Right renal cortex interstitium (tissue), 3 donors: ENCODE data around the gene HBG1. TPM values are rescaled to one million over a fixed set of nuclear protein-coding genes. Genes with fewer than 3 reads are reported as not detected.
"Not testable (repeated sequence)": the region's sequence is repeated elsewhere in the genome, so short reads cannot be mapped to it uniquely, and the experiment has no call there.

Experiments used
- DNase-seq, 3 donors: peaks; one replicate each; pipeline ENCODE4 v3.0.0-alpha.2; 2013; ENCODE audit warnings: low read depth in 3 of 3, low spot score in 2 of 3
- polyA plus RNA-seq, 3 donors: library from polyadenylated mRNA; unstranded; fragments of 120-200 nt; gene quantifications; one replicate each; pipeline ENCODE4 v1.2.1, GENCODE V29; 2013; ENCODE audit not compliant: insufficient read length in 3 of 3

Gene HBG1
- polyA plus RNA-seq, 3 donors, result 3.5 to 6.3 (median 5.8) TPM

DNA sequence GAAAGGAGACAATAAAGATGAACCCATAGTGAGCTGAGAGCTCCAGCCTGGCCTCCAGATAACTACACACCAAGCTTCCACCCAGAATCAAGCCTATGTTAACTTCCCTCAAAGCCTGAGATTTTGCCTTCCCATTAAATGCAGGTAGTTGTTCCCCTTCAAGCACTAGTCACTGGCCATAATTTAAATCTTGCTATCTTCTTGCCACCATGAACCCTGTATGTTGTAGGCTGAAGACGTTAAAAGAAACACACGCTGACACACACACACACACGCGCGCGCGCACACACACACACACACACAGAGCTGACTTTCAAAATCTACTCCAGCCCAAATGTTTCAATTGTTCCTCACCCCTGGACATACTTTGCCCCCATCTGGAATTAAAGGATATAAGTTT lies 1.2 kb downstream of the HBG1 start:
- DNase-seq, result not testable (repeated sequence)

DNA sequence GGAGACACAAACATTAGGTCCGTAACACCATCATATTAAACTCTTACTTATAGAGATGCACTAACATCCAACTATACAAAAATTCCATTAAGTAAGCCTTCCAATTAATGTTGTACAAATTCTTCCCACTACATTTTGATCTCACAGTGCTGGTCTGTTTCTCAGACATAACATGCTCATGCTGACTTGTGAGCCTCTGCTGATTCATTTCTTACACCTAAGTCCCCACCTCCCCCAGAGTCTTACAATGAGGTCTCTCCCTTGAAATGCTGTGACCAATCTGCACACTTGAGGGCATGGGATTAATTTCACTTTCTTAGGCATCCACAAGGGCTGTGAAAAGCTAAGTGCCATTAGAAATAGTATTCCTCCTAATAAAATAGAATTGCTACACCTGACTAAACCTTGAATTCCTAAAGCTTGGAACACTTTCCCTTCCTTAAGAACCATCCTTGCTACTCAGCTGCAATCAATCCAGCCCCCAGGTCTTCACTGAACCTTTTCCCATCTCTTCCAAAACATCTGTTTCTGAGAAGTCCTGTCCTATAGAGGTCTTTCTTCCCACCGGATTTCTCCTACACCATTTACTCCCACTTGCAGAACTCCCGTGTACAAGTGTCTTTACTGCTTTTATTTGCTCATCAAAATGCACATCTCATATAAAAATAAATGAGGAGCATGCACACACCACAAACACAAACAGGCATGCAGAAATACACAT lies 2.0 kb downstream of the HBG1 start:
- no peak for DNase-seq

DNA sequence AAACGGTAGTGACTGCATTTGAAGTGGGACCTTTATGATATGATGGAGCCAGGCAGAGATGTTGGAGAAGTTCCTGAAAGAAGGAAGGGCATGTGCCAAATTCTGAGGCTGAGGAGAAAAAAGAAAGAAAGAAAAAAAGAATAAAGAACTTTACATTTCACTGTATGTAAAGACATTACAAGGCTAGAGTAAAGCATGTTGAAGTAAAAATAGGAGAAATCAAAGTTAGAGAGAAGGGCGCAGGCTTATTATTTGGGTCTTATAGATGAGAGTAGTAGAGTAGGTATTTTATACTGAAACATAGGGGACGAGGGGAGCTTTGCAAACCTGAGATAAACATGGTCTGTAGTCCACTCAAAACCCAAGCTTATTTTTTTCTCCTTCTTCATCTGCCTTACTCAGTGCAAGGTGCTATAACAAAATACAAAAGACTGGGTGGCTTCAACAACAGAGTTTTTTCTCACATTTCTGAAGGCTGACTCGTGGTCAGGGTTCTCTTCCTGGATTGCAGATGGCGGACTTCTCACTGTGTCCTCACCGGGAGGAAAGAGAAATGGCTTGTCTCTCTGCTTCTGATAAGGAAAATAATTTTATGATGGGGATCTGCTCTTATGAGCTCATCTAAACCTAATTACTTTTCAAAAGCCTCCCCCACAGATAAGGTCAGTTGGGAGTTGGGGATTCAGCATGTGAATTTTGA lies 2.7 kb downstream of the HBG1 start:
- DNase-seq, result no peak

DNA sequence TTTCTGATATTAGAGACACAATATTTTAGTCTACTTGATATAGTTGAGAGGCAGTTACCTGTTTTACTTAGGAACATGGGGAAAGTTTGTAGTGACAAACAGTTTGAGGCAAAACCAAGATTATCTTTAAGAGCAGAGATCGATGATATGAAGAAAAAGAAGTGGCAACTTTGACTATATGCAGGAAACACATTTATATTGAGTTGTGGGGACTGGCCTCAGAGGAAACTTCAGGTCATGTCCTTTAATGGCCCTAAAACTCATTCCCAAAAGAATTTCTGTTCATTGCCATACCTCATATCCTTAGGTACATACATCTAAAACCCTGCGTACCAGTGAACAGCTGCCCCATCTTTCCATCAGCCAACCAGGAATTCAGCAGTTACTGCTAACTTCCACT lies 4.5 kb downstream of the HBG1 start:
- DNase-seq, result no peak

DNA sequence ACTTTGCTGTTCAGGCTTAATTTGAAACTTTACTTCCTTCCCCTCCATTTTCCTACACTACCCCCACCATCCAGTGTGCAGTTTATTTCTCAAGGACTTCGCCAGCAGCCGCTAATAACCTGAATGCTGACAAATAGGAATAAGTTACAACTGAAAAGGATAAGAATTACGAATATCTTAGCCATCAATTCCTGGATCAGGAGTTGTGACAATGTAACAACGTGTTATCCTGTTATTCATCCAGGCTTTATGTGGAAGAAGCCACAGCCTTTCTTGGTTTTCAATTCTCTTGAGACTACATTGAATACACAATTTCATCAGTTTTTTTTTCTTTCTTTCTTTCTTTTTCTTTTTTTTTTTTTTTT lies 5.9 kb downstream of the HBG1 start:
- DNase-seq, result no peak

DNA sequence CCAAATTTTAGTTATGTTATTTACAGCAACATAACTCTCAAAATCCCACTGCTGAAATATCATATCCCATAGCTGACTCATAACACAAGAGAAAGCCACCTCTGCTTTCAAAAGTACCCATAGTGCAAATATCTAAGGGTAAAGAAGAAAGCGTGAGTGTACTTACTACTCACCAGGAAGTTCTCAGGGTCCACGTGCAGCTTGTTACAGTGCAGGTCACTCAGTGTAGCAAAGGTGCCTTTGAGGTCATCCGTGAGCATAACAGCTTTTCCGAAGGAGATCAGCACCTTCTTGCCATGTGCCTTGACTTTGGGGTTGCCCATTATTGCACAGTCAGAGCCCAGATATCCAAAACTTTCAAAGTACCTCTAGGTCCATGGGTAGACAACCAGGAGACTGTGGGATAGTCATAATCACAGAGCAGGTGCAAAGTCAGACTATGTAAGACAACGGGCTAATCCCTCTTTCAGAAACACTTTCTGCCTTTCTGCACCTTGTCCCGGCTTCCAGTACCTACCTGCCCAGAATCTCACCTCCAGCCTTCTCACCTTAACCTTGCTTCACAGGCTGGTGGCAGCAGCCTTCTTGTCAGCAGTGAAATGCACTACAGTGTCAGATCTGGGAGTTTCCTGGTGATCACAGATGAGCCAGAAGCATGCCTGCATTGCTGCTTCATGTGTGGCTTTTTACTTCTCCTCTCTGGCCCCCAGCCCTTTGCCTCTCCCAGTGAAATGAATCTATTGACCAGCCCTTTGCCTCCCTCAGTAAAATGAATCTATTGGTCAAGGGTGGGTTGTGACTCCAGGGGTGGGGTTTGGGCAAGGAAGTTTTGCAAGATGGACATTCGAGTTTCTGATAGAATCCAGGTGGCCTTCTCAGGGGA lies 6.5 kb downstream of the HBG1 start:
- DNase-seq, result no peak

DNA sequence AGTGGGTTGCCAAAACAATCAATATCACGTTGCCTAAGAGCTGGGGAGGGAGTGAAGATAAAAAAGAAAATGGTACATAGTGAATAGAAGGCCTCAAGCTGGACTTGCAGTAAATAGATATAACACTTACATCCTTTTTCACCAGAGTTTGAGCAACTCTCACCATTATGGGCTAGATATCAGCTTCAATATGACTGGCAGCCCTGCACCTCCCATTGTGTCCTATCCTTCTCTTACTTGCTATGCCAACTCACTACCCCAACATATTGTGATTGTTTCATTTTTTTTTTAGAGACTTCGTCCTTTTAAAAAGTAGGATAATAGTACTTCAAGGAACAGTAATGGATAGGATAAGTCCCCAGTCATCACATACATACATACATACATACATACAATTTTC lies 7.4 kb downstream of the HBG1 start:
- no peak for DNase-seq

DNA sequence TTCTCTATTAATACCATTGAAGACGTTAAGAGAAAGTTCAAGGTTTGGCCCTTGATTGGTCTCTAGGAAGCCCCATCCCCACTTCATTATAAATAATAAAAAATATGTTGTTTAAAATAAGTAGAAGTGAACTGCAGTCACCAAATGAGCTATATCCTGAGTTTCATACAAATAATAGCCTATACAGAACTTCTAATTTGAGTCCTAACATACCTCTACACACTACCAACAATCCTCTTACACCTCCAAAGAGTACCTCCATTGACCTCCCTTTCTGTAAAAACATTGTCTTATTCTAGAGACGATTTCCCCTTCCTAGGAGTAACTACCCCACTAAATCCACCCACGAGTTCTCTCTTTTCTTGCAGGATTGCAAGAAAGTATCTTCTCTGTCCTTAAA lies 8.2 kb downstream of the HBG1 start:
- no peak for DNase-seq

DNA sequence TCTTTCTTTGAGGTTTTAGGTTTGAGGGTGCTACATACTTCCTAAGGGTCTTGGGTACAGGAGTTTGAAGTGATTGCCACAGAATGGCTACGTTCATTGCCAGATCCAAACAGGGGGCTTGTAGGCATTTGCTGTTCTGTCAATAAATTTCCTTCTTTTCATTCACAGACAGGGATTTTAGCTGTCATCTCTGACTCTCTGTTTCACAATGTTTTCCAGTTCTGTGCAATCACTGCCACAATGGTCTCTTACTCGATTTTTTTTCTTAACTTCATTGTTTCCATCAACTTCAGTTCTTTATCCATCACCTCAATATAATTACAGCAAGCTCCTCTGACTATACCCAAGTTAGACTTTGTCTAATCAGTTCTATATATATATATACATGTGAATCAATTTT lies 9.2 kb downstream of the HBG1 start:
- DNase-seq, result no peak

DNA sequence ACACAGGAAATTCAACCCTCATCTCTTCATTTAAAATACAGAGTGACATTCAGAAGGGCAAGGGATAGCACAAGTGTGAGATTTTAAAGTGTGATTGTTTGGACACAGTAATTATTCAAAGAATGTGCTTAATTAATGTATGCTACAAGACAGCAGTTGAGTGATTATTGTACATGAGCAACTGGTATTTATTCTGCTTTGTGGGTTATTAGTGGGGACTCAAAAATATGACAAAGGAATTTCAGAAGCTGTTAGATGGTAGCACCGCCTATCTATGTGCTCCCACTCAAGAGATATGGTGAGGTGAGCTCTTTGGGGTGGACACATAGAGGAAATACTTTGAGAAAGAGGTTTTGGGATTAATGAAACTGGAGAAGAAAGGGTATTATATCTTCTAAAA lies 9.6 kb downstream of the HBG1 start:
- DNase-seq, result no peak

DNA sequence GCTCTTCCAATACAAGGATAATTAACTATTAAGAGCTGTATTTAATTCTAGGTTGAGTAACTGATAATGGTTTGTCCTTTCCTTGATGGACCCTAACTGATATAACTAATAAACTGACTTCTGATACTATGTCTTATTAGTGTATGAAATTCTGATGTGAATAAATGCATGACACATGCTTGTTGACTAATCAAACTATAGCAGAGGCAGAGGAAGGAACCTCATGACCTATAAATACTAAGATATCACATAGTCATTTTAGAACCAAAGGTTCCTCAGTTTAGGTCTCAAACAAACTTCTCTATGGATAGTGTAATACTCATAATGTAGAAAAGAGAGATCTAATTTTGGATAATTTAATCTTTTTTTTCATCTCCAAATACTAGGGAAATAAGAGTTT lies 10.6 kb downstream of the HBG1 start:
- no peak for DNase-seq

DNA sequence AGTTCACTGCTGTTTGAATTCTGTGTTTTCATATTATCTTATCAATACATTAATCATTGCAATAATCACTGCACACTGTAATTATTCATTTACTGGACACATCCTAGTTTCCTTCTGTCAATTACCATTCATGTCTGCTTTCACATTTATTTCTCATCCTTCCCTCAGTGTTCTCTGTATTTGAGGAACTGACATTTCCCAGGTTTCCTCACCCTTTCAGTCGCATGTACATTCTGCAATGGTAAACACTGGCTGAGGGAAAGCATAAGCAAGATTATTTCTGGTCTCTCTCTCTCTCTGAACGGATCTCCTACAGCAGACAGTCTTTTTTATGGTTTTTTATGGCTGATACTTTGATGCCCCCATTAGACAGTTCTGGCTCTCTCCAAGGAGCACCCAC lies 11.2 kb downstream of the HBG1 start:
- DNase-seq, result no peak

DNA sequence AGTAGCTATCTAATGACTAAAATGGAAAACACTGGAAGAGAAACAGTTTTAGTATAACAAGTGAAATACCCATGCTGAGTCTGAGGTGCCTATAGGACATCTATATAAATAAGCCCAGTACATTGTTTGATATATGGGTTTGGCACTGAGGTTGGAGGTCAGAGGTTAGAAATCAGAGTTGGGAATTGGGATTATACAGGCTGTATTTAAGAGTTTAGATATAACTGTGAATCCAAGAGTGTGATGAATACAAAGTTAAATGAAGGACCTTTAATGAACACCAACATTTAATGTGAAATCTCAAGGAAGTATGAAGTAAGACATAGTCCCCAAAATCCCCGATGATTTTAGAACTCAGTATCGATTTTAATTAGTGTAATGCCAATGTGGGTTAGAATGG lies 12.2 kb downstream of the HBG1 start:
- DNase-seq, result no peak

DNA sequence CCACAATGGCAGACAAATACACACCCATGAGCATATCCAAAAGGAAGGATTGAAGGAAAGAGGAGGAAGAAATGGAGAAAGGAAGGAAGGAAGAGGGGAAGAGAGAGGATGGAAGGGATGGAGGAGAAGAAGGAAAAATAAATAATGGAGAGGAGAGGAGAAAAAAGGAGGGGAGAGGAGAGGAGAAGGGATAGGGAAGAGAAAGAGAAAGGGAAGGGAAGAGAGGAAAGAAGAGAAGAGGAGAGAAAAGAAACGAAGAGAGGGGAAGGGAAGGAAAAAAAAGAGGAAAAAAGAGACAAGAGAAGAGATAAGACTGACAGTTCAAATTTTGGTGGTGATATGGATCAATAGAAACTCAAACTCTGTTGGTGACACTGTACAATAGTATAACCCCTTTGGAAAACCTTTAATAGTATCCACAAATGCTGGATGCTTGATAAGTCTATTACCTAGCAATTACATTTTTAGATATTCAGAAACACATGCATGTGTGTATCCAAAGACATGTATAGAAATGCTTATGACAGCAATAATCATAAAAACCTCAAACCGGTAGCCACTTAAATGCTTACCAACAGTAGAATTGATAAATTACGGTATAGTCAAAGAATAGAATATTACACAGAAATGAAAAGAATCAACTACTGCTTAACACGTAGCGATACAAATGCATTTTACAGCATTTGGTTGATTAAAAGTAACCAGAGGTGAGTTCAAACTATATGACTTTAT lies 14.1 kb downstream of the HBG1 start:
- DNase-seq, result no peak

DNA sequence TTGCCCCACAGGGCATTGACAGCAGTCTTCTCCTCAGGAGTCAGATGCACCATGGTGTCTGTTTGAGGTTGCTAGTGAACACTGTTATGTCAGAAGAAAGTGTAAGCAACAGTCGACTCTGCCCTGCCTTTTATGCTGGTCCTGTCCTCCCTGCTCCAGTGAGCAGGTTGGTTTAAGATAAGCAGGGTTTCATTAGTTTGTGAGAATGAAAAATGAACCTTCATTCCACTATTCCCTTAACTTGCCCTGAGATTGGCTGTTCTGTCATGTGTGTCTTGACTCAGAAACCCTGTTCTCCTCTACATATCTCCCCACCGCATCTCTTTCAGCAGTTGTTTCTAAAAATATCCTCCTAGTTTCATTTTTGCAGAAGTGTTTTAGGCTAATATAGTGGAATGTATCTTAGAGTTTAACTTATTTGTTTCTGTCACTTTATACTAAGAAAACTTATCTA lies 15.2 kb downstream of the HBG1 start, which contains the start of gene HBD:
HBD (minus strand) TSS at position 103 of the 454 bp plus-strand sequence; CDS start at position 53, 50 bp downstream.
- DNase-seq, result no peak

DNA sequence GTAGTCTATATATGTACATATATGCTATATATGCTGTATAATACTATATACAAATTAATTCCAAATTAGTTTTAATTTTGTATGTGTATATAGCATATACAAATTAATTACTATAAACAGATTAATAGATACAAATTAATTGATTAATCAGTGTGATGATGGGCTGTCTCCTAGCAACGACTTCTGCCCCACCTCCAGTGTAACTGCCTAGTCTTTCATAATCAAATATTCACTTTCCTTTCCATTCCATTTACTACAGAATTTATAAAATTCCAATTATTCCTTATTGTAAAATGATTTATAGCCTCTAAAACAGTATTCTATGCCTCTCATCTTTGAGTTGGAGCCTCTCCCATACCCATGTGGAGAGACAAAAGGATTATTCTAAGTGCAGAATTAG lies 16.4 kb downstream of the HBG1 start:
- no peak for DNase-seq

DNA sequence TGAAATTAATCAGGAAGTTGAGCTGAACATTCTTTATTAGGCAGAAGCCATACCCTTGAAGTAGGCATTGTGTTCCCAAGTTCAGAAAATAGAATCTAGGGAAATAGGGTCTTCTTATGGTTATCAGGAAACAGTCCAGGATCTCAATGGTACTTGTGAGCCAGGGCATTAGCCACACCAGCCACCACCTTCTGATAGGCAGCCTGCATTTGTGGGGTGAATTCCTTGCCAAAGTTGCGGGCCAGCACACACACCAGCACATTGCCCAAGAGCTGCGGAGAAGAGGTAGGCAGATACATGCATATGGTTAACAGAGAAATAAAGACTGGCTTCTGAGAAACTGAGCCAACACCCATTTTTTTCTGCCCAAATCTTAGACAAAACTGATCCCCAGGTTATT lies 16.8 kb downstream of the HBG1 start:
- no peak for DNase-seq

DNA sequence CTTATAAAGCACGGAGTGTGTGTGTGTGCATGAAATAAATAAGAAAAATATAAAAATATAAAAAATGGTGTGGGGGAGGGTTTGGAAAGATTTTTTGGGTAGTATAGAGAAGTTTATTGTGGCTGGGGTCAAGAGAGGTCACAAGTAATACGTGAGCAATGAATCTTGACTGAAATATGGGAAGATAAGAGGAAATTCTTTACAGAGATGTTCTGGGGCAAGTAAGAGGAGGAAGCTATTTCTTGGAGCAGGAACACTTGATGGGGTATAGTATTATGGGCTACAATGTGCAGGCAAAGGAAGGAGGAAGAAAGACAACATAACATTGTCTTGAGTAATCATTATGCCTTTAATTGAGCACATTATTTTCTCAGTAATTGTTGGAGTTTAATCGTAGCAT lies 17.5 kb downstream of the HBG1 start:
- DNase-seq, result no peak

DNA sequence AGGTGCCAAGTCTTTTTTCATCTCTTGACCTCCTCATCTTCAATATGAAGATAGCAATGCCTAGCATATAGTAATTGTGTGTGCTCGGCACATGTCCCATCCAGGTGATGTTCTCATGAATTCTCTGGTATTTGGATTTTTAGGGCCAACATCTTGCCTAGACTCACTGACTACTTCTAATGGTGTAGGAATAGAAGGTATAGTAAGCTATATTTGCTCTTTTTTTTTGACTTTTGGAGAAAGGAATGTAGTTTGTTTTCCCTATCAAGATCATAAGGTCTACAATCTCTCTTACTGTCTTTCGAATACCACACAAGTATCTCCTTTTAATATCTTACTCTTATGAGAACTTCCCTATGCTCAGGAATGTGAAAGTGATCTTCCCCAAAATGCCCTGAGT lies 18.5 kb downstream of the HBG1 start:
- DNase-seq, result no peak

DNA sequence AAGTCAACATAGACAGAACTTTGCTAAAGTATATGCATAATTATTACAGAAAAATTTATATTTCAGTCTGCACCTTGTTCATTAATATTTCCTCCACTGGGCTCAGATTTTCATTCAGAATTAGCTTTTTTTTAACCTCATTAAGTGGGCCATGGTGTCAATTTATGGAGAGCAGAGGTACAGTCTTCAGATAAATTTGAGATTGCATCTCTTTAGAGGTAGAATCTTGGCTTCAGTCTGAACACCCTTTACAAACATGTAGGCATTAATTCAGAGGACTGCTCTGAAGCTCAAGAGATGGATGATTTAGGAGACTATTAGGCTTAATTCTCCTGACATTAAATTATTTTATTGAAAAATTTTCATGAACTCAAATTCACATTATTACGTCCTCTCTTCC lies 19.4 kb downstream of the HBG1 start:
- DNase-seq, result no peak

DNA sequence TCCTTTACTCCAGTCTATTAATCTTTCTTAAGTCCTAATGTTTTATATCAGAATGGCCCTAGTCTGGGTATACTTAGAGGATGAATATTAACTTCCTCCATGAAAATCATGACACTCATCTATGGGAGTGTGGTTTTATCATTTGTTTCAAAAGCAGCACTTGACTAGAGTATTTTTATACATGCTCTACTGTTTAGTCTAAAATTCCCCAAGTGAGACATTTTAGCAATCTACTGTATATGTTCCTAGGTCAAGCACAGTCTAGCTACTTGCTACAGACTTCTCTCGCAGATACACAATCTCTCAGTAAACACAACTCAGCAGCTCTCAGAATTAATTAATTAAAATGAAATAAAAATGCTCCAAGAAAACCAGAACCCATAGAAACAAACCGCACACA lies 19.9 kb downstream of the HBG1 start:
- no peak for DNase-seq
